GM19351 (cell line): ENCODE data around the gene FOXP2.
"Not testable (repeated sequence)": the region's sequence is repeated elsewhere in the genome, so short reads cannot be mapped to it uniquely, and the experiment has no call there.

ENCODE experiments used
- ATAC-seq: cut with Tn5 transposase; IDR thresholded peaks from one replicate; pipeline ENCODE4 v1.9.1; 2021; ENCODE audit warnings: mild to moderate bottlenecking, moderate library complexity; ENCODE audit not compliant: unreplicated experiment

Gene FOXP2

DNA sequence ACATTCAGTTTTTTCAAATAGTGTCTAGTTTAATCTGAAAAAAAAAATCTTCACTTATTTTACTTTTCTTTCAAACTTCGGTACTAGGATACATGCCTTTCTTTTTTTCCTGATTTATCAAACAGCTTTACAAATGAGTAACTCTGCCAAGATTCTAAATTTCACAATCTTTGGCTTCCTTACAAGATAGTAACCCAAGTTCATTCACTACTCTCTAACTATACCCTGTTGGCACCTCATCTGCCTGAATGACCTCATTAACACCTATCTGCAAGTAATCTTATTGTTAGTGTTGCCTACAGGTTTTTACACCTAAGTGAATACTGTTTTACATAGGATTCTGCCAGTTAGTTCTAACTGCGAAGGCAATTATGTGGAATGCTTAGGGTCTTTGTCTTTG, 159.8 kb downstream of the FOXP2 start:
- ATAC-seq: no peak

DNA sequence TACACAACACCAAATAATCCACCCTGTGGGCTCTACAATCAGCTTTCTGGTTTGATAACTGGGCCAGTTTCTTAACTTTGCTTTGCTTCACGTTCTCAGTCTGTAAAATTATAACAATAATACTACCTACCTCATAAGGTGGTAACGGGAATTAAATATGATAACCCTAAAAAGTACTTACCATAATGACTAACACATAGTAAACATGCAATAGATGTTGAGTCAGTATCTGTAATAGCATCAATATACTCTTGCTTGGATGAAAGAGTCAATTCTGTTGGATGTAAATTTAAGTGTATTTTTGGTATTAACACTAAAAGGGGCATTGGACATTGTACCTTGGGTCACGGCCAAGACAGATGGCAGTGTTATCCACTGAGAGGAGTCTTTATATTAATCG, 160.5 kb downstream of the FOXP2 start:
- no peak for ATAC-seq

DNA sequence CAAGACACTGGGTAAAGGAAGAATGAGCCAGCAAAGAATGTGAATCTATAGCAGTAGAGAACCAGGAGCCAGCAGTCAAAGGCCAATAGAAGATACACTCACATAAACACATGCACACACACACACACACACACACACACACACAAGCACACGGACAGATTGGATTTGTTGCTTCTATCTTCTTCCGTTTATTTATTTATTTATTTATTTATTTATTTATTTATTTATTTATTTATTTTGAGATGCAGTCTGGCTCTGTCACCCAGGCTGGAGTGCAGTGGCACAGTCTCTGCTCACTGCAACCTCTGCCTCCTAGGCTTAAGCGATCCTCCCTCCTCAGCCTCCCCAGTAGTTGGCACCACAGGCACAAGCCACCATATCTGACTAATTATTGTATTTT, 166.3 kb downstream of the FOXP2 start:
- not testable (repeated sequence) for ATAC-seq

DNA sequence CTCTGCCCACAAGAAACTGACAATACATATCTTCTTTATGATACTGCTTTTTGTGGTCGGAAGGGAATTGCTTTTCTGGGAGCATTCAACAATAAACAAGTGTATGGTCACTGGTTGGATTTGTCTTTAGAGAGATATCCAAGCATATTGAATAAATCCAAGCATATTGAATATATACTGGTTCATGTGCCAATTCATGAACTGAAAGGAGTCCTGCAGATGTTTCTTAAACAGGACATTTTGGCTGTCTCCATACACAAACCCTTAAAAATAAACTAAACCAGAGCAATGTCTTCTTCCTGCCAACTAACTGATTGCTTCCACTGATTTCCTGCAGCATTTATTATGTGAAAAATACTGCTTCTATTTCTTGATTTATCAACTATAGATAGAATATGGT, 173.9 kb downstream of the FOXP2 start:
- ATAC-seq: no peak

DNA sequence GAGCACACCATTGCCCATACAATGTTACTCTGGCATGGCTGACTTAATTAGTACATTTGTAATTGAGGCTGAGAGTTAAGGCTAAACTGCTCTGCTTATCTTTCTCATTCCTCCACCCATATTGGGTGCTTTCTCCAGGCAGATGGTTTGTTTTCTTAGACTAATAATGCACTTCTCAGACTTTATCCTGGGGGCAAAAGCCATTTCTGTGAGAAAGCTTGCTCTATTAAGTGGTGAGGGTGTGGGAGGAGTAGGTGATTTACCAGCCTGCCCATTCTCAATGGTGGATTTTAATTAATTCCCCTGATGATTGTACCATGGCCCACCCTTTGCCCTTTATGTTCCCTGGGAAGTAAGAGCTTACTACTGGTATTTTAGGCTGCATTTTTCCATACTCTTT, 174.8 kb downstream of the FOXP2 start:
- ATAC-seq: no peak

DNA sequence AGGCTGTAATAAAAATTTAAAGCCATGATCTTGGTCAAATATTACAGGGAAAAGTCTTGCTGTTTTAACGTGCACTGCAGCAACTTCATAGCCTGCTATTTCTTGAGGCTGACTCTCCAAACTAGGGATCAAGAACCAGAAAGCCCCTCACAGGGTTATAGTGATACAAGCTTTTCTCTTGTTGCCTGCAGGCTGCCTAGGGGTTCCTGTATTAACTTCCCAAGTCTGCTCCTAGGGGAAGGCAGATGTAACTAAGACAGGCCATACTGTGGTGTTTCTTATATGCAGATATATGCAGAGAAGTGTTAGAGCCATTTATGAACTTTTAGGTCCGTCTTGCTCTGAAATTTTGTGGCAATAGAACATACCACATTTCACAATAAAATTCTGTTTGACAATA, 175.7 kb downstream of the FOXP2 start:
- ATAC-seq: no peak

DNA sequence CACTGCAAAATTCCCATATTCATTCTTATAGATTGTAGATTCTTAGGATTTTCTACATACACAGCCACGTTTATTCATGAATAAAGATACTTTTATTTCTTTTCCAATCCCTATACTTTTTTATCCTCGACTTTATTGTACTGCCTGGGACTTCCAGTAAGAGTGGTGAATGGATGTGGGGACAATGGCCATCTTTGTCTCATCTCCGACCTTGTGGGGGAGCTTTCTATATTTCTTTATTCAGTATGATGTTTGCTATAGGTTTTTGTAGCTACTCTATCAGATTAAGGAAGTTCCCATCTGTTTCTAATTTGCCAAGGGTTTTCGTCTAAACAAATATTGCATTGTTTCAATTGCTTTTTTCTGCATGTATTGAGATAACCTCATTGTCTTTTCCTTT, 184.3 kb downstream of the FOXP2 start:
- ATAC-seq: no peak

DNA sequence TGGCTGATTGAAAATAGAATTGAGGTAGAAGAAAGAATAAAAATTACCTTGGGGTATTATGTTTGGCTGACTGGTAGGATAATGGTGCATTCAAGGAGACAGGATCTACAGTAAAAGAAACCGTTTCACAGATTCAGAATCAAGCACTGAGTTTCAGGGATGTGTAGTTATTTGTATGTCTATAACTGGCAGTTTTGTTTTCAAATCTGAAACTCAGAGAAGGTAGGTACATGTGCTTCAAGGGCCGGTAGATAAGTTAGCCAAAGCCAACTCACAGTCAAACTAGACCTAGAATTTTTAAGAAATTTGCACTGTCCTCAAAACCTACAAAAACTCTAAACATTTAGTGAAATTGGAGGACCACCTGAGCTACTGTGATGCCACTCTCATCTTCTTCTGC, 191.5 kb downstream of the FOXP2 start:
- ATAC-seq: no peak

DNA sequence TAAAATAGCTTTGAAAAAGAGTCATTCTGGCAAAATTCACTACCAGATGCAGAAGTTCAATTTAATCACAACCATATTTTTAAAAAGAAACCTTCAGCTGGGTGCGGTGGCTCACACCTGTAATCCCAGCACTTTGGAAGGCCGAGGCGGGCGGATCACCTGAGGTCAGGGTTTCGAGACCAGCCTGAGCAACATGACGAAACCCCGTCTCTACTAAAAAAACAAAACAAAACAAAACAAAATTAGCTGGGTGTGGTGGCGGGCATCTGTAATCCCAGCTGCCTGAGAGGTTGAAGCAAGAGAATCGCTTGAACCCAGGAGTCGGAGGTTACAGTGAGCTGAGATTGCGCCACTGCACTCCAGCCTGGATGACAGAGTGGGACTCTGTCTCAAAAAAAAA, 194.2 kb downstream of the FOXP2 start:
- ATAC-seq: not testable (repeated sequence)

DNA sequence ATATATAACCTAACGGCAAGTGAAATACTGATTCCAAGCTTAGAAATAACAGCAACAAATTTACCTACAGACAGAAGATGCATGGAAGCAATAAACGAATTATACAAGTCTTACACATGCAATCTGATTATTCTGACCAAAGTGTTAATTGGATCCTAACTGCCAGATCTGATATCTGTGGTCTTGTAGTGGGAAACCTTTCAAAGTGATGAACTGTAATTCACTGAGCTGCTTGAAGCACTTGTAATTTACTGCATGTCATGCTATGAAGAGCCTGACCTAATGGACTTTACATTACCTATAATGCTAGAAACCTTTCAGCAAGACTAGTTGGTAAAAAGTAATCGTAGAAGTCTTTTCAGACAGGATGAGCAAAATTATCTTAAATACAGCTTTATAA, 205.6 kb downstream of the FOXP2 start:
- no peak for ATAC-seq

DNA sequence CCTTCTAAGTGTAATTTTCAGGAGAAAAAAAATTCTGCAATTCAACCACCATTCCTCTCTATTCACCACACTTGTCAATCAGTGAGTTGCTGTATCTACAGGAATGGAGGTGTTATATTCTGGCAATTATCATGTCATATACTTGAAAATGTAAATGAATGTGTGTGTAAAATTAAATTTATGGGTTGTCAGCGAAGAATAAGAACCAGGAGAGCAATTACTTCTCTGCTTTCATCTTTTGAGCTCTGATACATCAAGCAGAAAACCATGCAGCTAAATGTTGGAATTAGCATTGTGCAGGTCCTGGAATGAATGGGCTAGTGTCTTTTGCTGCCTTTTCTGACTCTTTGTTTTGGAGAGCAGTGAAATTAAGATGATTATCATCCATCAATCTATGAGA, 207.6 kb downstream of the FOXP2 start:
- no peak for ATAC-seq

DNA sequence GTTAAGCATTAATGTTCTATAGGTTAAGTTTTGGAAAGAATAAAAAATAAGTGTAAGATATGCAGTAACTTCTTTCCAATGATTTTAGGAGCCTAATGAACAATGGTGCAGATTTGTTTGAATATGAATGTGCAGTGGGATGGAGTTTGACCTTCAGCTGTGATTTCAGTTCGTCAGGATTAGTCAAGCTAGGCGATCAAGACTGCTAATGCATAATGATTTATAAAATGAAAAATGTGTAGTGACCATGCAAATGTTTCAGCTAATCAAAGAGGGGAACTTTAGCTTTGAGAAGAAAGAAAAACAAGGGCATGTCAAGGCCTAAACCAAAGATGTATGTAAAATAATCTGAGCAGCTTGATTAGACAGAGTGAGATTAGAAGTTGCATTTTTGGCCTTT, 208.5 kb downstream of the FOXP2 start:
- ATAC-seq: no peak

DNA sequence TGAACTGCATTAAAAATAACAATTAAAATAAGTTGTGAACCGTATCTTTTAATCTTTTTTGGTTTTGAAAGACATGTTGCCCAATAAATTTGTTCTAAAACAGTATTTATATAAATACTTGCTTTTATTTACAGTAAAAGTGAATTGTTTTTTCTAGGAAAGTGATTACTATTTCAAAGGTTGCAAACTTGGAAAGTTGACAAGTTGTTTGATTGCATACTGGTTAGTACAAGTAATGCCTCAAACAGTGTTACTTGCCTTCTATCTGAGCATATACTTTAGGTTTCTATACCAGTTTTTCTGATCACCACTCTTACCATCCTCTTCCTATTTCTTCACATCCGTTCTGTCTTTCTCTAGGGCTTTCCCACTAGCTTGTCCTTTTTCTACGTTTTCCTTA, 212.6 kb downstream of the FOXP2 start:
- ATAC-seq: no peak

DNA sequence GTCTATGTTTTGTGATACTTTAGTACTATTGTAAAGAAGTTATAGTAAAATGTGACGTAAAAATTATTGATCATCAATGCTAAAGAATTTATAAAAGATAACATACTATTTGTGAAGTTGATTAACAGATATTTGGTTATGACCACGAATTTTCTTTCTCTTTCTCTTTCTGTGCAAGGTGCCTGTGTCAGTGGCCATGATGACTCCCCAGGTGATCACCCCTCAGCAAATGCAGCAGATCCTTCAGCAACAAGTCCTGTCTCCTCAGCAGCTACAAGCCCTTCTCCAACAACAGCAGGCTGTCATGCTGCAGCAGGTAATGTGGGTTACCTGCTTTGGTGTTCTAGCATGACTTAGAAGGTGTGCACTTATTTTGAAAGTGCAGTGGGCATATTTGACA, 213.7 kb downstream of the FOXP2 start:
- ATAC-seq: peak; percentile 49

DNA sequence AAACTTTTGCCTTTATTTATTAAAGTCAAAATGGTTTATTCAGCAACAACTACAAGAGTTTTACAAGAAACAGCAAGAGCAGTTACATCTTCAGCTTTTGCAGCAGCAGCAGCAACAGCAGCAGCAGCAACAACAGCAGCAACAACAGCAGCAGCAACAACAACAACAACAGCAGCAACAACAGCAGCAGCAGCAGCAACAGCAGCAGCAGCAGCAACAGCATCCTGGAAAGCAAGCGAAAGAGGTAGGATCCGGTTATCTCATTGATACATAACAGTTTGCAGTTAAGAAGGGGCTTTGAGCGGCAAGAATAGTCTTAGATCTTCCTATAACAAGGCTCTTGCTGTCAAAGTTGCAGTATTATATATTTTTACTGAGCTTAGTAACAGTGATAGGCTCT, 215.1 kb downstream of the FOXP2 start:
- ATAC-seq: no peak

DNA sequence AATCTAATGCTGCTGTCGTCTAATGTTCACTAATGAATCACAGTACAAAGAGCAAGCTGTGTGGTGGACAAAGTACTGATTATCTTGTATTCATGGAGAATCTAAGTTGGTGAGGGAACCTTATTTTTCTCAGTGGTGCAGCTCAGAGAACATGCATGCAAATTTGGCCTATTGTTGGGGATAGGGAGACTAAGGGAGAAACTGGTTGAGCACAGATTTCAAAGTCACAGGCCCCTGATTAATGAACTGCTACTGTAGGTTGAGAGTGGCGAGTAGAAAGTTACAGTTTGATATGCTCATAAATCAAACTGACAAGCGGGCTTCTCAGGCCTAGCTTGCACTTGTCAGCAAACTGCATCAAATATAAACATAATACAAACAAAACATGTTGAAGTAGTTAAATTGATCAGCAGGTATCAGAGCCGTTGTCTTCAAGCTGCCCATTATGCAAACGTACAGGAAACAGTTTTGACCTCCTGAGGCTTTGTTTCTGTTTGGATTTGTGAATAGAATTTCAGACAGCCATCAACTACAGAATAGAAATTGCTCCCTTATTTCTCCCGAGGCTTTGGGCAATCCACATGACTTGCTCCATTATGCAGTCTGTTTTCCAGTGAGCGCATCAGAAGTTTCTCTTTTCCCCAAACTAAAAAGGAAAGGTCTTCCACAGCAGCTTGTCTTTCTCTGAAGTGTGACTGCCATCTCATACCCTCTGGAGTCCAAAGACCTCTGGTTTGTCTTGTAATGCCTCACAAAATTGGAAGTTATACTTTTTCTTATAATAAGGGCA, 215.8 kb downstream of the FOXP2 start:
- no peak for ATAC-seq

DNA sequence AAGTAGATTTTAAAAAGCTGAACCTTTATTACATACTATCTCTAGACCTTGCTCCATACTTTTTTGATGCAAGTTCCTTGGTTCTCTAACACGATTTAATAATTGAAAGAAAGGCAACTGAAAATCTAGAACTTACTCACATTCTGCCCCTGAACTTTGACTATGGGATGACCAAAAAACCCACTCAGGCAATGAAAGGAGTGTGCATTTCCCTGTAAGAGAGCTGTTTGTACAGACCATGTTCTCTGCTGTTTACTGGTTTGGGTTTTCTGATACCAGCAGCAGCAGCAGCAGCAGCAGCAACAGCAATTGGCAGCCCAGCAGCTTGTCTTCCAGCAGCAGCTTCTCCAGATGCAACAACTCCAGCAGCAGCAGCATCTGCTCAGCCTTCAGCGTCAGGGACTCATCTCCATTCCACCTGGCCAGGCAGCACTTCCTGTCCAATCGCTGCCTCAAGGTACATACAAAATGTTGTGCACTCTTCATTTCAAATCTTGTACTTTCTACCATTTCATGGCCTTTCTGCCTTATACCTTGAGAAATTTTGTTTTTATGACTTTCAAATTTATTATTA, 216.7 kb downstream of the FOXP2 start:
- peak; percentile 47 for ATAC-seq

DNA sequence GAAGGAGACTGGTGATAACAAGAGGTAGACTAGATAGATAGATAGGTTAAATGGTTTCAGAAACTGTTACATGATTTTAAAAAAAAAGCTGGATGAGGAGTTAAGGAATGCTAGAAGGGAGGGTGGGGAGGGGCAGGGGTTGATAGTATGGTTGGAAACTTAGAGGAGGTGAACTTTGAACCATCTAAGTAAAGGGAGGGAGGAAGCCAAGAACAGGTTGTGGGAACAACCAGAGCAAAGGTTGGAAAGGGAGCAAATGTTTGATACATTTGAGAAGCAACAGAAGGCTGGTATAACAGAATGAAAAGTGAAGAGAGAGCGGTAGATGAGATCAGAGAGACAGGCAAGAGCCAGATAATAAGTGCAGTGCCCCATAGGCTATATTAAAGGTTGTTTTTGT, 224.8 kb downstream of the FOXP2 start:
- ATAC-seq: no peak

DNA sequence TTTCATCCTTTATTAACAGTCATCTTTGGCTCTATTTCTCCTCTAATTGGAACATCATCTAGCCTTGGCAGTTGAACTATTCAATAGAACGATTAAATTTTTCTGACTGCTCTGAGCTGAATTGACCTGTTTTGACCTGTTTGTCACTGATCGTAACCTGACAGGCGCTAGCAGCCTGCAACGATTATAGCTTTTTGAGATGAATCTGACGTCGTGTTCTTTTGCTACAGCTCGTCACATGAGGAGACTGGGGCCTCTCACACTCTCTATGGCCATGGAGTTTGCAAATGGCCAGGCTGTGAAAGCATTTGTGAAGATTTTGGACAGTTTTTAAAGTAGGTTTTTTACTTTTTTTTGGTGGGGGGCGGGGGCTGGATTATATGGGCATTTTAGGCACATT, 229.8 kb downstream of the FOXP2 start:
- no peak for ATAC-seq

DNA sequence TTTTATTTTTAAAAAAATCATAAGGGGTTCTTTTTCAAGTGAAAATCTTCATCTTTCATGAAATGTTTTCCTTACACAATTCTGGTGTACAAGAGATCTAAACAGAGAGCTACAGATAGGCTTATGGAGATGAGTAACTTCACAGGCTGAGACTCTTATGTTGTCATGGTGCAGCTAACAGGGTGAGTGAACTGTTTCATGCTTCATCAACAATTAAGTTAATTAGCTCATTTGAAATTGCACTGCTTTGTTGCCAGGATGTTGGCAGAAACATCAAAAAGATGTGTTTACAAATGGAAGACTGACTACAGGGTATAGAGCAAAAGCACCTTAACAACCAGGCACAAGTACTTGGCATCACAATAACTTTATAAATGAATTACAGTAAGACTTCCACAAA, 230.8 kb downstream of the FOXP2 start:
- ATAC-seq: no peak

DNA sequence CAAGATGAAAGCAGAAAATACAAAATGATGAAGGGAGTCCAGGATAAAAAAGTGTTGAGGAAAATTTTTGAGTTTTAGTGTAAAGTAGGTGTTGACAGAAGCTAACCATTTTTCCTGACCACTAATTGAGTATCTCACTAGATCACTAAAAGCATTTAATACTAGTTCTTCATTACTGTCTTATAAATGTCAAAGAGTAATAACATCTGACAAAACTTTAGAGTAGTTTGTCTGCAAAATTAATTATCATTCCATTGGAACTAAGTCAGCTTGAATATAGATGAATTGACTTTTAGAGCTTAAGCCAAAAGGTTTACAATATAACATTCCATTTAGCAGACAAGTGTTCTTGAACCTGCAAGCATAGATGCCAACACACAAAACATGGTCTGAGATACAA, 232.9 kb downstream of the FOXP2 start:
- ATAC-seq: no peak

DNA sequence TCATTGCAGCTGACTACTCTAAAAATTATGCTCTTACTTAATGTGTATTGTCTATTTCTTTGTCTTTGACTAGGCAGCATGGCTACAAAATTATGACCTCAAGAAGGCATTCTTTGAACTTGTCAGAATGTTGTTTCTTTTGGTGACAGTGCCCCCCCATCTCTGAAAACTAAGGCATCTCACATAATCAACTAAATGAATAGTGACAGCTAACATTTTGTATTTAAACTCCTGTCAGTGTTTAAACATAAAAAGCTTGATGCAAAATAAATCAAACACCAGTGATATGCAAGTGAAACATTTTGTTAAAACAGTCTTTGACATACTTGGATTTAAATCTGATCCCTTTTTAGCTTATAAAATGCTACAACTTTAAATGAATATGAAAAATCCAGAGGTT, 233.5 kb downstream of the FOXP2 start:
- no peak for ATAC-seq

DNA sequence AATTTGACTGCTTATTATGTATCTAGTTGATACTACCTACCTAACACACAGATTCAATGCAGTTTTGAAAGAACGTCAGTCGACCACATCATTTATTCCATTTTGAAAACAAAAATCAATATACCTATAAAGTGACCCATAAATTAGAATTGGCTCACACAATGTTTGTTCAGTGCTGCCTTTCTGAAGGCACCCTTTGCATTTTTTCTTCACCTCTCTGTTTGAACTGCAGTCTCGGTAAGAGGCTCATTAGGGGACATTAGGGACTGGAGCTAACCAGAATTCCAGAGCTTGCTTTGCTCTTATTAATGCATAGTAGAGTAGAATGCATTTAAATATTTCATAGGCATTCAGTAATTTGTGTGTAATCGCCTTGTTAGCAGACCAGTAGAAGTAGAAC, 234.1 kb downstream of the FOXP2 start:
- no peak for ATAC-seq
